ENCODE measurements around the gene SCRN2. TPM values are rescaled to one million over a fixed set of nuclear protein-coding genes. Genes with fewer than 3 reads are reported as not detected.

Gene SCRN2
- total and polyA plus RNA-seq, 2 donors (not counting 3 experiments of a cell fraction or from before 2014, with no cell fraction given), result 31.7 to 48.9 TPM

- CTCF ChIA-PET, result interaction anchor here (0.6 to 9.6 kb wide), 7 partner anchors 10 to 136 kb away, joined by 3 to 367 read pairs (median 4); partner anchors contain the start of genes LRRC46, MRPL10, SCRN2 and SP2
Observed at GRCh38 chr17:47884905-47885730, 44.0 kb upstream of the SCRN2 start.

More at GRCh38 chr17:47884905-47885730, 44.0 kb upstream of the SCRN2 start:
- Histone ChIP-seq H3K9me1 (replicated peaks; ENCODE audit: control insufficient read depth, extremely low read depth, insufficient read depth, low read length) (no peaks in the 10 kb centered on the region), H3K9me3 (replicated peaks; ENCODE audit: control insufficient read depth, insufficient read depth, low read length) (no peaks in the 10 kb centered on the region), H3K36me3 (ENCODE audit: control insufficient read depth in 2 of 2, extremely low read depth in 1 of 2, insufficient read depth in 2 of 2, low read length in 2 of 2) (no peaks in the 10 kb centered on the region), H3K4me3 (replicated peaks in 1 of 3; ENCODE audit: insufficient read depth in 1 of 3, low read depth in 1 of 3, low read length in 3 of 3) (no peak overlapping the region), H4K20me1 (replicated peaks; ENCODE audit: control insufficient read depth, extremely low read depth, insufficient read depth, low read length) (no peaks in the 10 kb centered on the region), H3K79me2 (ENCODE audit: control insufficient read depth, insufficient read depth, low read length) (no peaks in the 10 kb centered on the region), H3K4me2 (ENCODE audit: insufficient read depth, low read length) (no peak overlapping the region), H3K4me1 (ENCODE audit: control insufficient read depth, extremely low read depth, insufficient read depth, low read length) (peaks cover 7% of the 10 kb centered on the region), H3K27me3 (ENCODE audit: control insufficient read depth in 2 of 2, insufficient read depth in 2 of 2, low read length in 2 of 2) (no peaks in the 10 kb centered on the region), H2AFZ (ENCODE audit: low read depth, low read length) (no peak overlapping the region), H3K9ac (replicated peaks; ENCODE audit: extremely low read depth, insufficient read depth, low read length) (no peak overlapping the region), H3K27ac (ENCODE audit: insufficient read depth, low read depth, low read length) (no peak overlapping the region)
- intact Hi-C loops (cut with micrococcal nuclease) (no loop called here), dilution Hi-C loops (cut with MboI; ENCODE audit: extremely low pct_ligation_motif_present, low sequenced_read_pairs) (no loop called here)
- BruUV-seq (replicated peaks), result no TSS peak
- DNase-seq (ENCODE audit: low read depth, low spot score) (no peak), FAIRE-seq (no peak)
- POLR2A ChIA-PET, result no interaction called here
- TF ChIP-seq POLR2AphosphoS5 (IDR thresholded peaks at IDR 0.05; ENCODE audit: insufficient read depth, low read depth, low read length), result no peak
- no peak for TF ChIP-seq CTCF (IDR thresholded peaks at IDR 0.05; ENCODE audit: extremely low read depth in 1 of 2, insufficient read depth in 1 of 2, low read depth in 1 of 2, low read length in 2 of 2)
- no peak for TF ChIP-seq MAX (IDR thresholded peaks at IDR 0.05; ENCODE audit: insufficient read depth, insufficient read length)
- TF ChIP-seq FOS (IDR thresholded peaks at IDR 0.05; ENCODE audit: borderline replicate concordance, insufficient read depth, low read length), result no peak
- no peak for TF ChIP-seq EZH2 (IDR thresholded peaks at IDR 0.05; ENCODE audit: borderline replicate concordance, low read depth, low read length, severe bottlenecking)
- no peak for TF ChIP-seq POLR2A (IDR thresholded peaks at IDR 0.05; ENCODE audit: low read depth, low read length)
- TF ChIP-seq GATA2 (IDR thresholded peaks at IDR 0.05; ENCODE audit: insufficient read depth, insufficient read length, low read depth, low read length), result no peak
- TF ChIP-seq JUN (IDR thresholded peaks at IDR 0.05; ENCODE audit: borderline replicate concordance, insufficient read depth, insufficient read length, low read depth), result no peak
- TF ChIP-seq MYC (IDR thresholded peaks at IDR 0.05; ENCODE audit: low read depth, low read length), result no peak

Measured in endothelial cell of umbilical vein (primary cell).